Fibroblast of skin of right quadriceps (primary cell): ENCODE results near the gene DCHS2.
A peak's percentile ranks its signal among the peaks of the same experiment; 100 is the strongest.

Experiments
- DNase-seq: peaks from one replicate; pipeline ENCODE4 v3.0.0-alpha.2; 2013

DCHS2 gene

DNA sequence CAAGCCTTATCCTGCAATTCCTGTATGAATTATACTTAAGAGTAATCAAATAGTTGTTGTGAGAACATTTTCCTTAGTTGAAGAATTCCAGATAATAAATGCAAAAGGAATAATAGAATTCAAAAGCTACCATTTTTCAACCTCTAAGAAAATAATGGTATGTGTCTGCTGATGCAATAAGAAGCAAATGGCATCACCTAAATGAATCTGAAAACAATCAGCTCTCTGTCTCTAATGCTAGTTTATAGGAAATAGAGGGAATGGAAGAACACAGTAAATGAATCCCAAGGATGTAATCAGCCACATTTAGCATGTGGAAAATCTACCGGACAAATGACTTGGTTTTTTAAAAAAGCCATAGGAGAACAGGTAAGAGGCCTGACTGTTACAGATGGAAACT lies 115.1 kb downstream of the DCHS2 start:
- DNase-seq: no peak

DNA sequence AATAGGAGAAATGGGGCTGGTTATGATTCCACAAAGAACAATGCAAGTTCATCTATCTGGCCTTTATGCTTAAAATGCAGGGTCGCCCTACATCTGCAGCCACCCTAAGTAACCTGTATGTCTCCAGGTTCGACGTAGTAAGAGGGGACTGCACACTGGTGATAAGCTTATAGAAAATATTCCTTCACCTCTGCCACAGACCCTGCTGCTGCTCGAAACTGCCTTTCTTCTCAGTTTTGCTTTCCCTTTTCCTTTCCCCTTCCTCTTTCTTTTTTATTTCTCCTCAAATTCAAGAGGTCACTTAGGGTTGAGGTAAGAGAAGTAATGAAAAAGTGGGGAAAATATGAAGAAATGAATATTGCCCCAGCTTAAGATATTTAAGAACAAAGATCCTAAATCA lies 123.5 kb downstream of the DCHS2 start:
- DNase-seq: no peak

DNA sequence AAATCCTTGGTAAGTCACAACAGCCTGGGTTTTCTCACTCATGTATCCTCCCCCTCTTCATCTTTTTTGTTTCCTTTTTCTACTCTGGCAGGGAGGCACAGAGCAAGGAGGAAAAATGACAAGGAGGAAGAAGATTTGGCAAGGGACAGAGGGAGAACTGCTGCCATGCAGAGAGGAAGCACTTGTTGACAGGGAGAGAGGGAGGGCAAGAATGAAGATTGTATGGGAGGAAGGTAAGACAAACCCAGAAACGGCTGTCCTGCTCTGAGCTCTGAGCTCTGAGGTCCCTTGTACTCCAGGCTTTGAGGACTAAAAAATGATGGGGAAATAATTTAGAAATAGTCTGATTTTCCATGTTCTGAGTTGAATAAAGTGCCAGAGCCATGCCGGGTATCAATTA lies 123.9 kb downstream of the DCHS2 start:
- DNase-seq: no peak

DNA sequence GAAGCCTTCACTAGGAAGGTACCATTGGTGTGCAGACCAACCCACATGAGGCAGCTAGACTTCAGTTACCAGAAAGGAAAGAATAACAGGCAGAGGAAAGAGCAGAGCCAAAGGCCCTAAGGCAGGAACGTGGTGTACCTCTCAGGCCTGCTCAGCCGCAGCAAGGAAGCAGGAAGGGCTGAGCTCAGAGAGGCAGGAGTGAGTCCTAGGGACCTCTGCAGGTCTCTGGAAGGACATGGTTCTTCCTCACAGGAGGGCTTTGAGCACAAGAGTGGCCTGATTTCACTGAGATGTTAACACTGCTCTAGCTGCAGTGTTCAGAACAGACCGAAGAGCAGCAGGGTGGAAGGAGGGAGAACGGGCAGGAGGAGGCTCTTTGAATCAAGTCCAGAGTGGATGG lies 124.6 kb downstream of the DCHS2 start:
- no peak for DNase-seq

DNA sequence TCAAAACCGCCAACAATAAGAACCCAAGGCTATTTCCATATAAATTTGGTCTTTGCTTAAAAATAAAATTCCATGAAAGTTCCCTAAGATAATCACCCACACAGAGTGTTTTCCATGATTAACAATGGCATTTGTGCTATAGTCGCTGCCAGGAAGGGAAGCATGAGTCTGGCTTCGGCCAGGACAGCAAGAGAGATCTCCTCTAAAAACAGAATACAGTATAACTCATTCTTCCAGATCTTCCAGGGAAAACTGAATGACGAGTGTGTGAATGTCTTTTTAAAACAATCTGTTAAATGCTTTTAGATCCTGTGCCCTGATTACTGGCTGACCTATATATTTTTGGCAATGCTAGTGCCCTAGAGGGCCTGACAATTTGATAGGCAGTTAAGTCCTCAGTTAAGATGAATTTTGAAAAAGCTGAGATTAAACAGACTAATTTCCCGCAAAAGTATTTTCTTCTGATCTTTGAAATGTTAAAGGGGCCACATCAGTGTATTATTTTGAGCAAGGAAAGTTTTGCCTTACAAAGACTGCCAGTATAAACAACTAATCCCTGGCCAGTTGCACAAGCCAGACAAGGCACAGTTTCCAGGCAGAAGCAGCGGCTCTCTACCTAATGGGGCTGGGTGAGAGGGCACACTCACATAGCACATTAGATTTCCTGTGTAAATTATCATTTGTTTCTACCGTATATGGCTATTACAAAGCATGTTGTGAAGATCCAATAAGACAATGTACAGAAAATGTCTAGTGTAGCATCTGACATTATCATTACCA lies 127.3 kb downstream of the DCHS2 start:
- no peak for DNase-seq

DNA sequence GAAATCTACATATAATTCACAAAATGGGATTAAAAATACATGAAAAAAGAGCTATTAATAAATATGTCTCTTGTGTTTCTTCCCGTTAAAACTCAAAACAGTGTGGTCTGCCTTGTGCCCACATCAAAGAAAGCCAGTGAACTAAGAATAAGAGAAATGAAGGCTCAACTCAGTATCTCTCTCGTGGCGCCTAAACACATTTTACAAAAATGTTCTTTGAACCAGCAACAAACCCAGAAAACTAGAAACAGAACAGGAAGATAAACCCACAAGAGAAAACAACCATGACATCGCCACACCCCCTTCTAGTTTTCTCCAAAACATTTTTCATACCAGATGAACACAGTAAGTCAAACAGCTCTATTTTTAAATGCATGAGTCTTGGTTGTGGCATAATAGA lies 130.1 kb downstream of the DCHS2 start:
- DNase-seq: no peak

DNA sequence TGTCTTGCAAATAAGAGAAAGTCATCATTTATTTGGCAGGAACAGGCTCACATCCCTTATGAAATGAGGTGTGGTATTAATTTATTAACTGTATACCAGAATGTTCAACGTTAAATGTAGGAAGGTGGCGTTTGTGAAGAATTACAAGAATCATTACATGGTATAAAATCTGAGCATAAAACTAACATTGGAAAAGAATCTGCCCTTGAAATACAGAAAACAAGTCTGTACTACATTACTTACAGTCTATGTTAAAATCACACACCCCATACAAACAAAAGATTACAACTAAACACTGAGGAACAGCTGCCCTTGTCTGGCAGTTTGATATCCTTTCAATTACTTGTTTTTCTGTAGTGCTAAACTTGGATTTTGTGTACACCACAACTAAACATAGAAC lies 131.1 kb downstream of the DCHS2 start:
- no peak for DNase-seq

GRCh38 chr4:154354883-154355282 lies 136.7 kb downstream of the DCHS2 start:
- DNase-seq: no peak

DNA sequence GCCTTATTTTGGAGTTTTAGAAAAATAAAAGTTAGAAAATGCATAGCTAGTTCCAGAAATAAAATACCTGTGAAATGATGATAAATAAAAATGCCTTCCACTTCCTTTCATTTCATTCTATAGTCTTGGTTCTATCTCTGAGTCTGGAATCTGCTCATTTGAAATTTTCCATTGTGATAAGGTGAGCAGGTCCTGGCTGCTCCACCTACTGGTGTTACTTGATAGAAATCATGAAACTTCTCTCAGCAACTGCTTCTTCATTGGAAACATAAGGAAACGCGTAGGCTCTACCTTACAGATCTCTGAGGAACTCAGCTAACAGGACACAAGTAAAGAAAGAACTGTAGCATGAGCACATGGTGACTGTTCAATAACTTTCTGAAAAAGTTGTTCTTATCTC lies 141.8 kb downstream of the DCHS2 start:
- peak; percentile 10 for DNase-seq

- DNase-seq: no peak
Observed at GRCh38 chr4:154348657-154349056, 142.9 kb downstream of the DCHS2 start.

- DNase-seq: no peak
Observed at GRCh38 chr4:154345359-154345758, 146.2 kb downstream of the DCHS2 start.

GRCh38 chr4:154344686-154345085 lies 146.9 kb downstream of the DCHS2 start:
- DNase-seq: no peak

DNA sequence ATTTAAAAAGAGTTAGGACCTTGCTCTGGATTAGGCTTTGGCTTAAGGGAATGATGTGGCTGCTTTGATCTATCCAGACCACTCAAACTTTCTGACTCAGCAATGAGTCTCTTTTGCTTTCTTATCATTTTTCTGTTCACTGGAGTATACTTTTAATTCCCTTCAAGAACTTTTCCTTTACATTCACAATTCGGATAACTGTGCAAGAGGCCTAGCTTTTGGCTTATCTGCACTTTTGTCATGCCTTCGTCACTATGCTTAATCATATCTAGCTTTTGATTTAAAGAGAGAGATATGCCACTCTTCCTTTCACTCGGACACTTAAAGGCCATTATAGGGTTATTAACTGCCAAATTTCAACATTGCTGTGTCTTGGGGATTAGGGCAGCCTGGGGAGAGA lies 147.9 kb downstream of the DCHS2 start:
- no peak for DNase-seq

GRCh38 chr4:154341448-154341847 lies 150.2 kb downstream of the DCHS2 start:
- DNase-seq: no peak

DNA sequence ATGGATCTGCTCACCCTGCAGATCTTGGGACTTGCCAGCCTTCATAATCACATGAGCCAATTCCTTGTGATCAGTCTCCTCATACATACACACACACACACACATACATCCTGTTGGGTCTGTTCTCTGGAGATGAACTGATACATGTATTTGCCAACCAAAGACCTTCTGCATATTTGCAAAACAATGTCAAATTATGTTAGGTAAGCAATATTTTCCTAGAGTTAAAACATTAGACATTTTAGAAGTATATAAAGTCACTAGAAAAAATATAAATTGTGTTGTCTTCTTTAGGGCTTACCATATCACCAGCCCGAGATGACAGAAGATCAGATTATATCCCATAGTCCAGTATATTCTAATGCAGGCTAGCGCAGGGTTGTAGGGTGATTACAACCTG lies 156.0 kb downstream of the DCHS2 start:
- DNase-seq: no peak

- no peak for DNase-seq
Observed at GRCh38 chr4:154332681-154333421, 158.7 kb downstream of the DCHS2 start.

DNA sequence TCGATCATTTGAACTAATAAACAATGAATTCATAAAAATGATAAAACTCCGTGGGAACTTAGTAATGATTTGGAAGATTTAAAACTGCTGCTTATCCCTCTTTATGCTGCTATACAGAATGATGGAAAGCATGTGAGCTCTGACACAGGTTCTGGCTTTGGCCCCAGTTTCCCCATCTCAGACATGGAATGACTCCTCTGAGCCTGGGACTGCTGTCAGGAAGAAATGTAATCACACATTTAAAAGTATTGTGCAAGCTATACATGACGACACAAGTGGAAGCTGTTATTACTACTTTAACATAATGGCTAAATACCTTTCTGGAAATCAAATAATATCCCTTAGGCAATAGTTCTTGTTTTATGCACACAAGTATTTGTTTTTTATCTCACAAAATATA lies 161.7 kb downstream of the DCHS2 start:
- DNase-seq: peak; percentile 81

- DNase-seq: peak; percentile 28
Observed at GRCh38 chr4:154329268-154329868, 162.2 kb downstream of the DCHS2 start.

GRCh38 chr4:154328030-154328429 lies 163.6 kb downstream of the DCHS2 start:
- no peak for DNase-seq

DNA sequence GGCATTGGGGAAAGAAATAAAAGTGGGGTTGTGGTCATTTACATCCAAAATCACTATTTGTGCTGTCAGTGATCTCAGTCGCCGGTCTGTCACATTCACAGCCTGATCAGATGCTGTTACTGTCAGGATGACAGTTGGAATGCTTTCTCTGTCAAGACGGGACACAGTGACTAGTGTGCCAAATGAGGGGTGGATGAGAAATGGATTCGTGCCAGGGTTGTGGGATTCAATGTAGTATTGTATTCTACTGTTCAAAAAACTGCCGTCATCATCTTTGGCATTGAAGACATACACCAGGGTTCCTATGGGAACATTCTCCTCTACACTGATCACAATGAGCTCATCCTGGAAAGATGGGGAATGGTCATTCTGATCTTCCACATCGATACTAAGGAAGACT lies 171.1 kb downstream of the DCHS2 start:
- no peak for DNase-seq

- DNase-seq: no peak
Observed at GRCh38 chr4:154319736-154320135, 171.9 kb downstream of the DCHS2 start.

DNA sequence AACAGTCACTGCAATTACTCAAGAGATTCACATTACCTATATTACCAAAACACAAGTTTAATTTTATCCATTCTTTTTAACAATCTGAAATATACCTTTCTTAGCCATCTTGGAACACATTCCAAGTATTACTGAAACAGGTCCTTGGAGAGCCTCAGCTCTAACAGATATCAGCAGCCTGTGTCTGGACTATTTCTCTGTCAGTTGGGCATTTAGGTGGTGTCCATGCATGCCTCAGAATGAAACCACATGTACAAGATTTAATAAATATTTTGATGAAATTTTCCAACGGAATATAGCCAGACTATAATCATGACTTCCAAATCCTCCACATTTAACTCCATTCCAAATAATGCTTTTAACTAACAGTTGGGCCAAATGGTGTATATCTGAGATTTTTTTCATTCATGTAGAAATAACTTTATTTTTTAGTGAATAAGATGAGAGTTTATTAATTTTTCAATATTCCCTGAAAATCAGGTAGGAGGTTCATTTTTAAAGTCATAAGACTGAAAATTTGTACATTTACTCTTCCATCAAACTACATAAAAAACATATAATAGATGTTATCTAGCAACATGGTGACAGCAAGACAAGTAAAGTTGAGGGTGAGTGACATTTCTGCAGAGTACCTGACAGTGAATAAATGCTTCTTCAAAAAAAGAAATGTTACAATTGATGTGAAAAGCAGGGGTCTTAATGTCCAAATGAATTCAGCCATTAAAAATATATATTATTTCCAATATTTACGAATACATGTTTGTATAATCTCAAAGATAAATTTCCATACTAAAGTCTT lies 174.2 kb downstream of the DCHS2 start:
- DNase-seq: no peak

GRCh38 chr4:154315741-154316140 lies 175.9 kb downstream of the DCHS2 start:
- no peak for DNase-seq
